ENCODE results near the gene CACNA1I.

GRCh38 chr22:39716534-39716933 is 146.0 kb downstream of the CACNA1I start:
- TF ChIP-seq POLR2AphosphoS5 (IDR thresholded peaks at IDR 0.05; ENCODE audit: low read depth, low read length): no peak
- TF ChIP-seq POLR2A (IDR thresholded peaks at IDR 0.05; ENCODE audit: low read depth, low read length): no peak
- TF ChIP-seq TAF1 (IDR thresholded peaks at IDR 0.05; ENCODE audit: borderline replicate concordance, low read depth, low read length): no peak
